GM20000 (cell line): ENCODE data around the gene ATP6V1B1.
A peak's percentile ranks its signal among the peaks of the same experiment; 100 is the strongest.

Source experiments
- DNase-seq: peaks from one replicate; pipeline ENCODE4 v3.0.0; 2012; ENCODE audit warnings: low spot score
- CTCF ChIP-seq: IDR thresholded peaks from 2 replicates; pipeline ENCODE4 v1.5.1; 2012; ENCODE audit warnings: mild to moderate bottlenecking, control low read depth; ENCODE audit errors: extremely low read depth, missing control alignments

The ATP6V1B1 gene

GRCh38 chr2:70942396-70943204 lies 6.9 kb downstream of the ATP6V1B1 start:
- TF ChIP-seq CTCF = no peak
- DNase-seq = no peak

DNA sequence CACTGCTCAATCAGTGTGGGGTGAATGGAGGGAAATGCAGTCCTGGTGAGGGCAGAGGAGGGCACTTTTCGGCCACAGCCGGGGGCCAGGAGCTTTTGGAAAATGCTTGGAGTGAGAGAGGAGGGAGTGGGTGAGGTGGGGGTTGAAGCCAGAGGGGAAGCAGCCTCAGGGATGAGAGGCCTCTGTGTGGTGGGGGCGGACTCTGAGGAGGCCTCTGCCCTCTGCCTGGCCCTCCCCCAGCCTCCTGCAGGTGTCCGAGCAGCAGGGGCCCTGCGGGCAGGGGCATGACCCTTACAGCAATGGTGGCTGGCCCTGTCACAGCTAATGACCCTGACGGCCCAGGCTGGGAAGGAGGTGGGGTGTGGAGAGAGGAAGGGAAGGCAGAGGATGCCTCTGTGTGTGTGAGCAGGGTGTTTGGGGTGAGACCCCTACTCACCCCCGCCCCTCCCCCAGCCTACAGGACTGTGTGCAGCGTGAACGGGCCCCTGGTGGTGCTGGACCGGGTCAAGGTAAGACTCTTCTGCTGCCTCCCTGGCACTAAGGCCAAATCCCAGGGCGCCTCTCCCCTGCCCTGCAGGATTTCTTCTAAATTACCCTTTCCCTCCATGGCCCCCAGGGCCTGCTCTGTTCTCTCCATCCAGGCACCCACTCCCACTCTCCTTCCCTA lies 7.6 kb downstream of the ATP6V1B1 start:
- DNase-seq = no peak
- TF ChIP-seq CTCF = no peak

- no peak for DNase-seq
- no peak for TF ChIP-seq CTCF
These were observed 8.5 kb downstream of the ATP6V1B1 start for GRCh38 chr2:70944111-70944690.

GRCh38 chr2:70946832-70947442 lies 11.2 kb downstream of the ATP6V1B1 start:
- peak; percentile 75 for TF ChIP-seq CTCF

DNA sequence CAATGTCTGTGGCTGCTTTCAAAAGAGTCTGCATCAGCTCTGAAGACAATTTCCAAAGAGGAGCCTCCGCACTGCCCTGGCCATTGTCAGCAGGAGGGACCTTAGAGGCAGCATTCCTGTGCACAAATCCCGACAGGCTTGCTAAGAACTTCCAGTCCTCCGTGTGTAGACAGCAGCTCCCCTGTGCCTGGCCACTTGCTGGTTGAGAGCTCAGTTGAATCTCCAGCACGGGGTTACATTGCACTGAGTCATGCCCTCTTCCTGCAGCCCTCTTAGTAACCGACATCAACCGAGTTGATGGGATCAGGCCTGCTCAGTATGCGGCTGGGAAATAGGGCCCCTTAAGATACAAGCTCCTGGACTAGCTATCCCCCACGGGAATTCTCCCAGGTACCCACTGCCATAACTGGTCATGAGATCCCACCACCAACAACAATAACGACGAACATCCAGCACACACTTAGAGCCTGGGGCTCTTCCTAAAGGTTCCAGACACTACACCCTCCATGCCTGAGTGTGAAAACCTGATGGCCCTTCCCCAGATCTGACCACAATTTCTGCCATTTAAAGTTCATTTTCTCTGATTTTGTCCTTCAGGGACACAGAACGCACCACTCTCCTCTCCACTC lies 12.0 kb downstream of the ATP6V1B1 start:
- no peak for DNase-seq
- TF ChIP-seq CTCF = no peak

More at GRCh38 chr2:70946832-70947442, 11.2 kb downstream of the ATP6V1B1 start:
- peak; percentile 57 for DNase-seq

GRCh38 chr2:70948337-70949003 lies 12.8 kb downstream of the ATP6V1B1 start:
- peak; percentile 61 for TF ChIP-seq CTCF
- DNase-seq = peak; percentile 83
